GM12878 (cell line): ENCODE results near the gene NOS1AP. TPM values are rescaled to one million over a fixed set of nuclear protein-coding genes. Genes with fewer than 3 reads are reported as not detected.

Experiments
- ATAC-seq: fragments of 200-7000 bp; cut with Tn5 transposase; 3 replicates; pipeline ENCODE4 v1.9.1; 2020; ENCODE audit warnings: mild to moderate bottlenecking, moderate library complexity
- BruUV-seq: library from RNA; stranded (reverse); fragments of 400-500 nt; replicated peaks from 2 replicates; lab custom pipeline; 2021; lab: Mats Ljungman, UMichigan
- CTCF ChIA-PET: fragments of 300-600 bp; sonication (Branson Sonifier 250); formaldehyde crosslinking; extraction: SDS; loops from one replicate; lab custom pipeline; 2021; ENCODE audit warnings: inconsistent platforms; lab: Yijun Ruan, JAX
- POLR2A ChIA-PET: fragments of 350-600 bp; formaldehyde crosslinking; extraction: SDS; loops from one replicate; lab custom pipeline; 2021; ENCODE audit warnings: inconsistent platforms; lab: Charles Lee
- RAD21 ChIA-PET: fragments of 300-600 bp; sonication (Branson Sonifier 250); formaldehyde crosslinking; loops from one replicate; lab custom pipeline; 2023; ENCODE audit warnings: antibody characterized with exemption; ENCODE audit not compliant: unreplicated experiment; lab: Charles Lee
- SMC1A ChIA-PET: fragments of 300-600 bp; sonication (Branson Sonifier 250); formaldehyde crosslinking; loops from one replicate; lab custom pipeline; 2023; ENCODE audit not compliant: unreplicated experiment, uncharacterized antibody; lab: Charles Lee
- DNase-seq: peaks from one replicate; pipeline ENCODE4 v3.0.0-alpha.2; 2011; ENCODE audit warnings: low read depth, low spot score
- FAIRE-seq: peaks from 3 replicates; lab custom pipeline; 2011; peaks lifted over from hg19 to GRCh38; lab: Jason Lieb, UNC
- H2AFZ ChIP-seq: 2 replicates; pipeline ENCODE4 v1.6.0; 2011; ENCODE audit warnings: low read depth, low read length, control low read depth; ENCODE audit not compliant: control insufficient read depth
- H3K27ac ChIP-seq: 2 replicates; pipeline ENCODE4 v1.5.1; 2011; ENCODE audit warnings: control low read depth; ENCODE audit not compliant: control insufficient read depth, insufficient read depth
- H3K27me3 ChIP-seq, 2 experiments: replicated peaks in 1 of 2; 2 replicates each; pipeline versions ENCODE4 v1.6.0 to v1.6.1; 2011; ENCODE audit warnings: low read length in 1 of 2; ENCODE audit not compliant: control insufficient read depth in 2 of 2, insufficient read depth in 2 of 2
- H3K36me3 ChIP-seq, 2 experiments: 2 replicates each; pipeline ENCODE4 v1.5.1; 2011; ENCODE audit warnings: low read length in 1 of 2; ENCODE audit not compliant: control insufficient read depth in 2 of 2, insufficient read depth in 2 of 2
- H3K4me1 ChIP-seq: 2 replicates; pipeline ENCODE4 v1.6.1; 2011; ENCODE audit warnings: mild to moderate bottlenecking, low read length, moderate library complexity, mixed read lengths; ENCODE audit not compliant: control insufficient read depth, insufficient read depth
- H3K4me2 ChIP-seq: 2 replicates; pipeline ENCODE4 v1.6.0; 2011; ENCODE audit warnings: control low read depth; ENCODE audit not compliant: control insufficient read depth, insufficient read depth
- H3K4me3 ChIP-seq: fragments of 200-600 bp; sonication (generic); 2 replicates; pipeline ENCODE4 v1.5.1; 2016
- H3K79me2 ChIP-seq: 2 replicates; pipeline ENCODE4 v1.6.0; 2011; ENCODE audit warnings: low read length; ENCODE audit not compliant: control insufficient read depth, insufficient read depth
- H3K9ac ChIP-seq: 2 replicates; pipeline ENCODE4 v1.8.0; 2011; ENCODE audit warnings: low read length, control low read depth, mixed read lengths; ENCODE audit not compliant: control insufficient read depth, insufficient read depth
- H3K9me3 ChIP-seq: replicated peaks from 3 replicates; pipeline ENCODE4 v1.5.1; 2011; ENCODE audit warnings: mild to moderate bottlenecking, low read length; ENCODE audit not compliant: control insufficient read depth, insufficient read depth
- H4K20me1 ChIP-seq: 2 replicates; pipeline ENCODE4 v1.6.0; 2011; ENCODE audit not compliant: control insufficient read depth, insufficient read depth
- CHD4 ChIP-seq: fragments of 200-600 bp; sonication (generic); IDR thresholded peaks from 2 replicates; pipeline ENCODE4 v1.6.1; 2016; ENCODE audit warnings: mild to moderate bottlenecking
- ETV6 ChIP-seq, 2 experiments: fragments of 450-650 bp in 1 of 2; IDR thresholded peaks in 1 of 2; conservative IDR thresholded peaks in 1 of 2; 2 replicates each; pipeline ENCODE4 v1.6.1; 2014; ENCODE audit warnings: antibody characterized with exemption in 1 of 2, borderline replicate concordance in 1 of 2, low read depth in 1 of 2, mild to moderate bottlenecking in 1 of 2, moderate library complexity in 1 of 2
- GATAD2B ChIP-seq: fragments of 450-650 bp; conservative IDR thresholded peaks from 2 replicates; pipeline ENCODE4 v1.6.1; 2017; ENCODE audit warnings: low read depth, mild to moderate bottlenecking, moderate library complexity
- HCFC1 ChIP-seq: fragments of 150-350 bp; IDR thresholded peaks from 2 replicates; pipeline ENCODE4 v1.6.1; 2014; ENCODE audit warnings: low read length
- HDGF ChIP-seq: fragments of 450-650 bp; IDR thresholded peaks from 2 replicates; pipeline ENCODE4 v1.6.1; 2016; ENCODE audit warnings: antibody characterized with exemption
- KDM1A ChIP-seq: fragments of 200-600 bp; sonication (generic); IDR thresholded peaks from 2 replicates; pipeline ENCODE4 v1.6.1; 2016; ENCODE audit warnings: borderline replicate concordance
- MXI1 ChIP-seq: fragments of 150-350 bp; IDR thresholded peaks from 2 replicates; pipeline ENCODE4 v1.6.1; 2011; ENCODE audit warnings: low read depth, mild to moderate bottlenecking, inconsistent platforms, low read length, improper control_type of control experiment
- NFYA ChIP-seq: IDR thresholded peaks from 2 replicates; pipeline ENCODE4 v1.6.1; 2011; ENCODE audit warnings: low read depth, mild to moderate bottlenecking, low read length, improper control_type of control experiment, borderline replicate concordance
- NR2F1 ChIP-seq: fragments of 450-650 bp; conservative IDR thresholded peaks from 2 replicates; pipeline ENCODE4 v1.6.1; 2017; ENCODE audit warnings: mild to moderate bottlenecking
- PAX8 ChIP-seq: fragments of 450-650 bp; IDR thresholded peaks from 2 replicates; pipeline ENCODE4 v1.6.1; 2017; ENCODE audit warnings: mild to moderate bottlenecking, moderate library complexity
- POLR2A ChIP-seq: IDR thresholded peaks from 2 replicates; pipeline ENCODE4 v1.6.1; 2011; ENCODE audit warnings: low read depth, mild to moderate bottlenecking, low read length
- RAD21 ChIP-seq: IDR thresholded peaks from 2 replicates; pipeline ENCODE4 v1.6.1; 2011; ENCODE audit warnings: mild to moderate bottlenecking, low read depth, low read length, moderate library complexity; ENCODE audit not compliant: insufficient read depth
- RB1 ChIP-seq: fragments of 450-650 bp; formaldehyde crosslinking; IDR thresholded peaks from 2 replicates; pipeline ENCODE4 v1.6.1; 2017; ENCODE audit warnings: mild to moderate bottlenecking, borderline replicate concordance
- RFX5 ChIP-seq: IDR thresholded peaks from 2 replicates; pipeline ENCODE4 v1.6.1; 2011; ENCODE audit warnings: low read depth, low read length, improper control_type of control experiment
- YBX1 ChIP-seq: fragments of 450-650 bp; IDR thresholded peaks from 2 replicates; pipeline ENCODE4 v1.6.1; 2016; ENCODE audit warnings: antibody characterized with exemption
- ZBED1 ChIP-seq: IDR thresholded peaks from 2 replicates; pipeline ENCODE4 v1.6.1; 2016; ENCODE audit warnings: borderline replicate concordance
- ZNF24 ChIP-seq: fragments of 450-650 bp; IDR thresholded peaks from 2 replicates; pipeline ENCODE4 v1.6.1; 2017; ENCODE audit warnings: antibody characterized with exemption, mild to moderate bottlenecking
- ZSCAN29 ChIP-seq: fragments of 450-650 bp; IDR thresholded peaks from 2 replicates; pipeline ENCODE4 v1.6.1; 2017; ENCODE audit warnings: mild to moderate bottlenecking, moderate library complexity
- WGBS: methylation state at CpG from one replicate; pipeline ENCODE4 v1.1.6; 2016; ENCODE audit warnings: low lambda C conversion rate; ENCODE audit not compliant: insufficient replicate concordance, insufficient coverage; ENCODE audit errors: missing lambda C conversion rate; 5-methylcytosine and 5-hydroxymethylcytosine counted together
- in situ Hi-C: fragments of 300-500 bp; cut with MboI; formaldehyde crosslinking; loops from 9 replicates; pipeline ENCODE4 v1.14.3; 2018; ENCODE audit warnings: mixed read lengths
- intact Hi-C: fragments of 100-400 bp; cut with micrococcal nuclease; formaldehyde crosslinking; loops from one replicate; pipeline ENCODE4 v1.14.2; 2022; ENCODE audit not compliant: unreplicated experiment
- polyA plus RNA-seq, 11 experiments: library from polyadenylated mRNA; depleted of rRNA in 4 of 11; unstranded in 6 of 11; stranded (reverse) in 5 of 11; fragments of >200 nt; fragmentation: Nextera tagmentation in 4 of 11; fragmentation: Illumina TruSeq in 1 of 11; extraction: Ambion mirVana in 4 of 11; extraction: Trizol in 1 of 11; gene quantifications; 1 replicate in 1 of 11; 2 replicates in 10 of 11; pipeline versions ENCODE4 v1.2.1 to v1.2.3, GENCODE V29; 2011 to 2016; ENCODE audit warnings: inconsistent platforms in 2 of 11, missing spikeins in 2 of 11, low read depth in 1 of 11
- total RNA-seq, 4 experiments: library from RNA; depleted of rRNA in 3 of 4; stranded (reverse); fragments of >200 nt in 3 of 4; fragmentation: Illumina TruSeq in 1 of 4; extraction: Trizol in 1 of 4; gene quantifications; 2 replicates each; pipeline versions ENCODE4 v1.2.1 to v1.2.3, GENCODE V29; 2013 to 2021
- TF ChIP-seq, protein P1 (sequence below): fragments of 450-650 bp; formaldehyde crosslinking; IDR thresholded peaks from 2 replicates; pipeline ENCODE4 v1.4.0; 2020; ENCODE audit warnings: mild to moderate bottlenecking, moderate library complexity
- TF ChIP-seq, protein P2 (sequence below): fragments of 450-650 bp; conservative IDR thresholded peaks from 2 replicates; pipeline ENCODE4 v1.6.1; 2017; ENCODE audit warnings: mild to moderate bottlenecking, moderate library complexity

Gene NOS1AP
- total and polyA plus RNA-seq, 10 of the 15 experiments (the other 5 are each of a cell fraction or from before 2014, with no cell fraction given): 0.03 to 0.15 TPM; not detected in 8

DNA sequence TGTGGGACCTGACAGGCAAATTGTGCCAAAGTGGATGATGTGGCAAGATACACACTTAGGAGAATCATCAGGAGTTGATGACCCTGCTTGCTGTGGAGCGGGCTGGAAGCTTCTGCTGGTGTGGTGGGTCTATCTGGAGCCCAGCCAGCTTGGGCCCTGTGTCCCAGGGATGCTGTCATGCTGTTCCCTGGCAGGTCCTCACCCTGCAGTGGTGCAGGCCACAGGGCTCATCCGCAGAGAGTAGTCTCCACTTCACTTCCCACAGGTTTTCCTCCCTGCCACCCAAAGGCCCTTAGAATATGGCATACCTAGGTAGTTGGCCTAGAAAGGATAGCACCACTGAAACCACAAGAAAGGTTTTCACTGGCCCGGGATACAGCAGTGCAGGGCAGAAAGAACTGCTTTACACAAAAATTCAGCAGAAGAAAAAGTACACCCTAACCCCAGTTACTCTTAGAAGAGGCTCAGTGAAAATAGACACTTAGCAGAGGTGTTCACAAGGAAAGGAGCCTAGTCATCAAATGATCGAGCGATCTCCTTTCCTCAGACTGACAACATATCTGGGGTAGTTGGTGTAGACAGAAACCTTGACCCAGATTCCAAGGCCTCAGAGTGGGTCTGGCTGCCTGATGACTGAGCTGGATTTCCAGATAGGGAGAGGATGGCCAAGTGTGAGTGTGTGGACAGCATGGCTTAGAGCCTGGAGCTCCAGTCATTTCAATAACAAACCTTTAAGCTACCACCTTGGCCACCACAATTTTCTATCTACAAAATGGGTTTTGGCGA is 310.8 kb downstream of the NOS1AP start (continued):
- TF ChIP-seq, protein P1, sequence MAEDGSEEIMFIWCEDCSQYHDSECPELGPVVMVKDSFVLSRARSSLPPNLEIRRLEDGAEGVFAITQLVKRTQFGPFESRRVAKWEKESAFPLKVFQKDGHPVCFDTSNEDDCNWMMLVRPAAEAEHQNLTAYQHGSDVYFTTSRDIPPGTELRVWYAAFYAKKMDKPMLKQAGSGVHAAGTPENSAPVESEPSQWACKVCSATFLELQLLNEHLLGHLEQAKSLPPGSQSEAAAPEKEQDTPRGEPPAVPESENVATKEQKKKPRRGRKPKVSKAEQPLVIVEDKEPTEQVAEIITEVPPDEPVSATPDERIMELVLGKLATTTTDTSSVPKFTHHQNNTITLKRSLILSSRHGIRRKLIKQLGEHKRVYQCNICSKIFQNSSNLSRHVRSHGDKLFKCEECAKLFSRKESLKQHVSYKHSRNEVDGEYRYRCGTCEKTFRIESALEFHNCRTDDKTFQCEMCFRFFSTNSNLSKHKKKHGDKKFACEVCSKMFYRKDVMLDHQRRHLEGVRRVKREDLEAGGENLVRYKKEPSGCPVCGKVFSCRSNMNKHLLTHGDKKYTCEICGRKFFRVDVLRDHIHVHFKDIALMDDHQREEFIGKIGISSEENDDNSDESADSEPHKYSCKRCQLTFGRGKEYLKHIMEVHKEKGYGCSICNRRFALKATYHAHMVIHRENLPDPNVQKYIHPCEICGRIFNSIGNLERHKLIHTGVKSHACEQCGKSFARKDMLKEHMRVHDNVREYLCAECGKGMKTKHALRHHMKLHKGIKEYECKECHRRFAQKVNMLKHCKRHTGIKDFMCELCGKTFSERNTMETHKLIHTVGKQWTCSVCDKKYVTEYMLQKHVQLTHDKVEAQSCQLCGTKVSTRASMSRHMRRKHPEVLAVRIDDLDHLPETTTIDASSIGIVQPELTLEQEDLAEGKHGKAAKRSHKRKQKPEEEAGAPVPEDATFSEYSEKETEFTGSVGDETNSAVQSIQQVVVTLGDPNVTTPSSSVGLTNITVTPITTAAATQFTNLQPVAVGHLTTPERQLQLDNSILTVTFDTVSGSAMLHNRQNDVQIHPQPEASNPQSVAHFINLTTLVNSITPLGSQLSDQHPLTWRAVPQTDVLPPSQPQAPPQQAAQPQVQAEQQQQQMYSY (CRISPR knock-in tag): no peak
- no peak for TF ChIP-seq ZBED1
- TF ChIP-seq POLR2A: no peak
- no peak for TF ChIP-seq HCFC1
- TF ChIP-seq KDM1A: no peak
- no peak for TF ChIP-seq NR2F1

DNA sequence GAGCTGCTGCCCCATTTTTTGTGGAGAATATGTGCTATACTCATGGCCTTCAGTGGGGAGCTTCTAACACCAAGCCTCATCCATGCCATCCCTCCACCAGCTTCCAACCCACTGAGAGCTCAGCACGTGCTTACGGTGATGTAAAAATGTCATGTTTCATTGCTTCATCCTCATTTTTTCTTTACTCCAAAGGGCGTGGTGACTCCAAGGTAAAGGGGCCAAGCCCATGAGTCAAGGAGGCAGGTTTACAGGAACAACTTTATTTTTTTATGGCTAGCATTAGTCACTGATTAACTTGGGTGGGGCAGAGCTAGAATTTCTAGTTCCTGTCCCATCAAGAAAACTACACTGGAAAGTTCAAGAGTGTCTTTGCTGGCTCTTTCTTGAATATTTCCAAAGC is 311.9 kb downstream of the NOS1AP start, which contains the start of gene C1orf226:
C1orf226 (plus strand) TSS at position 346 of the 400 bp plus-strand sequence. CDS start 174 bp downstream, outside the sequence.
- Histone ChIP-seq H3K4me3 (no peak within 1 kb of the TSS), H4K20me1 (no peaks in the 10 kb centered on the region), H3K79me2 (no peaks in the 10 kb centered on the region), H3K9me3 (no peaks in the 10 kb centered on the region), H3K9ac (no peak within 1 kb of the TSS), H3K4me1 (no peaks in the 10 kb centered on the region), H3K36me3 (no peaks in the 10 kb centered on the region), H2AFZ (no peak within 1 kb of the TSS), H3K27ac (no peak within 1 kb of the TSS), H3K4me2 (no peak within 1 kb of the TSS), H3K27me3 (no peaks in the 10 kb centered on the region)
- ChIA-PET POLR2A (no interaction called here), RAD21 (no interaction called here), CTCF (interaction anchor here (0.6 to 3.7 kb wide), 3 partner anchors 9 to 1170 kb away, joined by 3 to 30 read pairs (median 9); no protein-coding TSS in a partner anchor), SMC1A (interaction anchor here (0.7 to 1.7 kb wide), 3 partner anchors 10 to 24 kb away, joined by 3 to 6 read pairs (median 6); no protein-coding TSS in a partner anchor)
- BruUV-seq: no TSS peak
- FAIRE-seq (no peak), ATAC-seq (no peak), DNase-seq (no peak)
- in situ Hi-C loops: no loop called here
- 31% methylated on average over 3 of the region's 3 CpGs for WGBS
- intact Hi-C loops: no loop called here
- no peak for TF ChIP-seq ETV6 (conservative IDR thresholded peaks at IDR 0.05 in 1 of 2, IDR thresholded peaks at IDR 0.05 in 1 of 2; ENCODE audit: borderline replicate concordance in 1 of 2, low read depth in 1 of 2)
- no peak for TF ChIP-seq ZSCAN29
- TF ChIP-seq, protein P2, sequence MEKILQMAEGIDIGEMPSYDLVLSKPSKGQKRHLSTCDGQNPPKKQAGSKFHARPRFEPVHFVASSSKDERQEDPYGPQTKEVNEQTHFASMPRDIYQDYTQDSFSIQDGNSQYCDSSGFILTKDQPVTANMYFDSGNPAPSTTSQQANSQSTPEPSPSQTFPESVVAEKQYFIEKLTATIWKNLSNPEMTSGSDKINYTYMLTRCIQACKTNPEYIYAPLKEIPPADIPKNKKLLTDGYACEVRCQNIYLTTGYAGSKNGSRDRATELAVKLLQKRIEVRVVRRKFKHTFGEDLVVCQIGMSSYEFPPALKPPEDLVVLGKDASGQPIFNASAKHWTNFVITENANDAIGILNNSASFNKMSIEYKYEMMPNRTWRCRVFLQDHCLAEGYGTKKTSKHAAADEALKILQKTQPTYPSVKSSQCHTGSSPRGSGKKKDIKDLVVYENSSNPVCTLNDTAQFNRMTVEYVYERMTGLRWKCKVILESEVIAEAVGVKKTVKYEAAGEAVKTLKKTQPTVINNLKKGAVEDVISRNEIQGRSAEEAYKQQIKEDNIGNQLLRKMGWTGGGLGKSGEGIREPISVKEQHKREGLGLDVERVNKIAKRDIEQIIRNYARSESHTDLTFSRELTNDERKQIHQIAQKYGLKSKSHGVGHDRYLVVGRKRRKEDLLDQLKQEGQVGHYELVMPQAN: no peak
- no peak for TF ChIP-seq GATAD2B
- TF ChIP-seq ZNF24: no peak
- TF ChIP-seq MXI1: no peak
- no peak for TF ChIP-seq RFX5
- no peak for TF ChIP-seq NFYA
- TF ChIP-seq CHD4: no peak
- no peak for TF ChIP-seq RB1
- TF ChIP-seq HDGF: no peak
- TF ChIP-seq PAX8: no peak
- TF ChIP-seq YBX1: no peak
- no peak for TF ChIP-seq RAD21
